8988T (cell line): ENCODE data around the gene CCDC124.
"Not testable (repeated sequence)": the region's sequence is repeated elsewhere in the genome, so short reads cannot be mapped to it uniquely, and the experiment has no call there.

Source experiments
- DNase-seq: peaks from one replicate; pipeline ENCODE4 v3.0.0; 2011

CCDC124 gene

GRCh38 chr19:17932485-17933338, at the start of gene CCDC124:
Gene CCDC124 (plus strand): TSS chr19:17933015. CDS start chr19:17936421, 3,406 bp downstream.
- DNase-seq, result peak; percentile 84

GRCh38 chr19:17883627-17884410, 49.0 kb upstream of the CCDC124 start:
- DNase-seq, result no peak

- DNase-seq, result no peak
These were observed 46.3 kb upstream of the CCDC124 start for GRCh38 chr19:17886515-17886914.

GRCh38 chr19:17887221-17887620, 45.6 kb upstream of the CCDC124 start:
- DNase-seq, result not testable (repeated sequence)

GRCh38 chr19:17888260-17888659, 44.6 kb upstream of the CCDC124 start:
- DNase-seq, result no peak

GRCh38 chr19:17889609-17890214, 43.1 kb upstream of the CCDC124 start:
- no peak for DNase-seq

GRCh38 chr19:17893766-17894165, 39.0 kb upstream of the CCDC124 start:
- no peak for DNase-seq

GRCh38 chr19:17902701-17903100, 30.1 kb upstream of the CCDC124 start:
- DNase-seq, result no peak

GRCh38 chr19:17908244-17908643, 24.6 kb upstream of the CCDC124 start:
- no peak for DNase-seq

- no peak for DNase-seq
These were observed 23.6 kb upstream of the CCDC124 start for GRCh38 chr19:17909003-17909732.

- DNase-seq, result no peak
These were observed 21.9 kb upstream of the CCDC124 start for GRCh38 chr19:17910791-17911360.

GRCh38 chr19:17915940-17916593, 16.7 kb upstream of the CCDC124 start:
- no peak for DNase-seq

GRCh38 chr19:17918151-17918550, 14.7 kb upstream of the CCDC124 start:
- not testable (repeated sequence) for DNase-seq

- DNase-seq, result not testable (repeated sequence)
These were observed 13.7 kb upstream of the CCDC124 start for GRCh38 chr19:17919122-17919521.

- DNase-seq, result no peak
These were observed 12.3 kb upstream of the CCDC124 start for GRCh38 chr19:17920527-17920926.

GRCh38 chr19:17922138-17922537, 10.7 kb upstream of the CCDC124 start:
- DNase-seq, result no peak

GRCh38 chr19:17926044-17926443, 6.8 kb upstream of the CCDC124 start:
- DNase-seq, result no peak

- no peak for DNase-seq
These were observed 3.8 kb upstream of the CCDC124 start for GRCh38 chr19:17929056-17929455.

GRCh38 chr19:17931532-17932191, 1.2 kb upstream of the CCDC124 start:
- DNase-seq, result no peak

- DNase-seq, result no peak
These were observed 757 bp downstream of the CCDC124 start for GRCh38 chr19:17933414-17934129.

GRCh38 chr19:17936379-17936778, 3.6 kb downstream of the CCDC124 start:
- DNase-seq, result no peak
